ENCODE measurements around the gene INTS6. TPM values are rescaled to one million over a fixed set of nuclear protein-coding genes. Genes with fewer than 3 reads are reported as not detected.

The INTS6 gene
- total RNA-seq, 1 experiment from 2014 or later: 45.5 TPM

DNA sequence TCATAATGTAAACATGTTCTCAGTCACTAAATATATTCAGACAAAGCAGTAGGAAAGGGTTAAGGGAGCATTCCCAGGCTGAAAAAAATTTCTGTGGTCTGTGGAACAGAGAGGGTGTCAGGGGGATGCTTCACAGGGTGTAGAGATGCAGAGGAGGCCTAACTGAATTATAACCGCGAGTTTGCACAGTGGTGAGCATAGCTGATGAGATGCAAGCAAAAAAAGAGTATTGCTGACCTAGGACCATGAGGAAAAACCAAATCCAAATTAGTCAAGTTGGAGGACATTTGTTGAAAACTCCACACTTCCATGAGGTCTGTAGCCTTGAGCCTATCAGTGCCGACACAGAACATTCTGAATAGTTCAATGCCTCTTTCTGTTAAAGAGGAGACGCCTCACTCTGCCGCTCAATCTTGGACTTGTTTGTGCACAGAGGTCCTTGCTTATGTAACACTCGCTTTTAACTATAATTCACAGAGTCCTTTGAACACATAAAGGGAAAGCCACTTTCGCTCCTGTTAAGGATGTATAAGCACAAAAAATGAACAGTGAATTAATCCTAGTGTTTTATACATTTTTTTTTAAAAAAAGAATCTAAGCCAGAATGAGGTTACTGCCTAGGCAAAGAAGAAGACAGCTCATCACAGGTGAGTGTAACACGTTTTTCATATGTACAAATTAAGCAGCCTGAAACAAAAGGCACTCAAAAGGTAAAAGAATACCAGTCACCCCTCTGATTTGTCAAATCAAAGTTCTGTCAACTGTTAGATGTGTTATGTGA lies 25.8 kb upstream of the INTS6 start:
- Histone ChIP-seq H3K4me2 (no peak overlapping the region), H3K9me2 (ENCODE audit: insufficient read depth) (no peaks in the 10 kb centered on the region), H3K36me3 (ENCODE audit: low read depth) (no peaks in the 10 kb centered on the region), H3K9me3 (ENCODE audit: insufficient read depth, low read depth) (no peaks in the 10 kb centered on the region), H3K27ac (no peak overlapping the region), H4K20me1 (ENCODE audit: insufficient read depth) (no peaks in the 10 kb centered on the region), H2AFZ (no peak overlapping the region), H3F3A (ENCODE audit: insufficient read depth, low read depth) (no peaks in the 10 kb centered on the region), H3K27me3 (ENCODE audit: insufficient read depth, low read depth) (no peaks in the 10 kb centered on the region), H3K4me1 (replicated peaks; ENCODE audit: insufficient read depth) (peaks cover 6% of the 10 kb centered on the region; the same call in 1 of the 2 replicates), H3K4me3 (no peak overlapping the region), H3K79me2 (ENCODE audit: low read depth) (no peaks in the 10 kb centered on the region)
- ChIA-PET CTCF (no interaction called here), POLR2A (ENCODE audit: unreplicated experiment) (no interaction called here)
- intact Hi-C loops (cut with micrococcal nuclease; ENCODE audit: unreplicated experiment): no loop called here
- no TSS peak for BruUV-seq (replicated peaks)
- TF ChIP-seq, protein P1, sequence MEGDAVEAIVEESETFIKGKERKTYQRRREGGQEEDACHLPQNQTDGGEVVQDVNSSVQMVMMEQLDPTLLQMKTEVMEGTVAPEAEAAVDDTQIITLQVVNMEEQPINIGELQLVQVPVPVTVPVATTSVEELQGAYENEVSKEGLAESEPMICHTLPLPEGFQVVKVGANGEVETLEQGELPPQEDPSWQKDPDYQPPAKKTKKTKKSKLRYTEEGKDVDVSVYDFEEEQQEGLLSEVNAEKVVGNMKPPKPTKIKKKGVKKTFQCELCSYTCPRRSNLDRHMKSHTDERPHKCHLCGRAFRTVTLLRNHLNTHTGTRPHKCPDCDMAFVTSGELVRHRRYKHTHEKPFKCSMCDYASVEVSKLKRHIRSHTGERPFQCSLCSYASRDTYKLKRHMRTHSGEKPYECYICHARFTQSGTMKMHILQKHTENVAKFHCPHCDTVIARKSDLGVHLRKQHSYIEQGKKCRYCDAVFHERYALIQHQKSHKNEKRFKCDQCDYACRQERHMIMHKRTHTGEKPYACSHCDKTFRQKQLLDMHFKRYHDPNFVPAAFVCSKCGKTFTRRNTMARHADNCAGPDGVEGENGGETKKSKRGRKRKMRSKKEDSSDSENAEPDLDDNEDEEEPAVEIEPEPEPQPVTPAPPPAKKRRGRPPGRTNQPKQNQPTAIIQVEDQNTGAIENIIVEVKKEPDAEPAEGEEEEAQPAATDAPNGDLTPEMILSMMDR (conservative IDR thresholded peaks at IDR 0.05): no peak
- no peak for TF ChIP-seq EZH2 (IDR thresholded peaks at IDR 0.05; ENCODE audit: low read depth)
- DNase-seq: no peak

DNA sequence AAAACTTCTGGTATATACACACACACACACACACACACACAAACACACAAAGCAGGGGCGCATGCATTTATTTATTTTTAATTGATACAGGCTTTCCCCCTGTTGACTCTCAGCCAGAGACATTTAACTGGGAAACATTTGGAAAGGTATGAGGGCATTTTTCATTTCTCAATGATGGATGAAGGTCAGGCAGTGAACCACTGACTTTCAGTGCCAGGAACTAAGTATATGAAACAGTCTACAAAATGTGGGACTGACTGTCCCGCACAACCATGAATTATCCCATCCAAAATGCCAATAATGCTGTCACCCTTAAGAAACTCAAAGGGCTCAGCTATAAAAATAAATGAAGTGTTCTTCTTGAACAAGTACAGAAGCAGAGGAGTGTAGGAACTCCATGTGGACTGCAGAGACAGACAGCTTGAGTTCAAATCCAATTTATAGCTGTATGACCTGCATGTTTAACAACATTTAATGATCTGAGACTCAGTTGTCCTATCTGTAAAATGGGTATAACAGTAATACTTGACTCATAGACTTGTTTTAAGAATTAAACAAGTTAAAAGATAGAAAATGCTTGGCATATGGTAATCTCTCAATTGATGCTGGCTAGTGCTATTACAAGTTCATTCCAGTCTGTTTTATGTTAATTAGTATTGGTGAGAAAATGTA lies 25.0 kb upstream of the INTS6 start:
- no peaks in the 10 kb centered on the region for H3K79me2 ChIP-seq (ENCODE audit: low read depth)
- H4K20me1 ChIP-seq (ENCODE audit: insufficient read depth): no peaks in the 10 kb centered on the region
- H3K4me2 ChIP-seq: no peak overlapping the region
- no peaks in the 10 kb centered on the region for H3K9me3 ChIP-seq (ENCODE audit: insufficient read depth, low read depth)
- no peaks in the 10 kb centered on the region for H3F3A ChIP-seq (ENCODE audit: insufficient read depth, low read depth)
- CTCF ChIA-PET: no interaction called here
- no TSS peak for BruUV-seq (replicated peaks)
- peaks cover 6% of the 10 kb centered on the region; the same call in 1 of the 2 replicates for H3K4me1 ChIP-seq (replicated peaks; ENCODE audit: insufficient read depth)
- no peak for DNase-seq
- no peak overlapping the region for H3K4me3 ChIP-seq
- no peaks in the 10 kb centered on the region for H3K27me3 ChIP-seq (ENCODE audit: insufficient read depth, low read depth)
- POLR2A ChIA-PET (ENCODE audit: unreplicated experiment): no interaction called here
- H3K27ac ChIP-seq: no peak overlapping the region
- TF ChIP-seq, protein P1 (conservative IDR thresholded peaks at IDR 0.05): no peak
- no peak for TF ChIP-seq EZH2 (IDR thresholded peaks at IDR 0.05; ENCODE audit: low read depth)
- no peaks in the 10 kb centered on the region for H3K9me2 ChIP-seq (ENCODE audit: insufficient read depth)
- H3K36me3 ChIP-seq (ENCODE audit: low read depth): no peaks in the 10 kb centered on the region
- H2AFZ ChIP-seq: no peak overlapping the region
- intact Hi-C loops (cut with micrococcal nuclease; ENCODE audit: unreplicated experiment): no loop called here

DNA sequence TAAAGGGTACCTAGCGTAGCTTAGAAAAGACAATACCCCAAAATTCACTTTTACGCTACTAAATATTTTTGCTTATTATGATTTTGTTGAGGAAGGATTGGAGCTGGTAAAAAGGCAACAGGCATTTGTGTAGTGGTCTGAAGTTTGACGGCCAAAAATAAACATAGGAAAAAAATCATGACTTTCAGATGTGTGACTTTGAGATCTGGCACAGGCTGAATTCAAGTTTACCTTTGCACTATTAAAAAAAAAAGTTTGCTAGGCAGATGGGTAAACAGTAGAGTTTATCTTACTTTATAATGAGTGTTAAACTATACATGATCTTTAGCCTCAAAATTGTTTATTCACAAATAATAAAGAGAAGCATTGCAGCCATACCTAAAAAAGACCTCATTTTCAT lies 24.3 kb upstream of the INTS6 start:
- no peaks in the 10 kb centered on the region for H4K20me1 ChIP-seq (ENCODE audit: insufficient read depth)
- peaks cover 6% of the 10 kb centered on the region; the same call in 1 of the 2 replicates for H3K4me1 ChIP-seq (replicated peaks; ENCODE audit: insufficient read depth)
- no peaks in the 10 kb centered on the region for H3K9me2 ChIP-seq (ENCODE audit: insufficient read depth)
- ChIA-PET POLR2A (ENCODE audit: unreplicated experiment) (no interaction called here), CTCF (no interaction called here)
- no peaks in the 10 kb centered on the region for H3K27me3 ChIP-seq (ENCODE audit: insufficient read depth, low read depth)
- BruUV-seq (replicated peaks): no TSS peak
- no peaks in the 10 kb centered on the region for H3F3A ChIP-seq (ENCODE audit: insufficient read depth, low read depth)
- TF ChIP-seq, protein P1 (conservative IDR thresholded peaks at IDR 0.05): no peak
- no peak for TF ChIP-seq EZH2 (IDR thresholded peaks at IDR 0.05; ENCODE audit: low read depth)
- DNase-seq: no peak
- no peak overlapping the region for H2AFZ ChIP-seq
- no peak overlapping the region for H3K27ac ChIP-seq
- H3K9me3 ChIP-seq (ENCODE audit: insufficient read depth, low read depth): no peaks in the 10 kb centered on the region
- no peaks in the 10 kb centered on the region for H3K36me3 ChIP-seq (ENCODE audit: low read depth)
- H3K4me2 ChIP-seq: no peak overlapping the region
- intact Hi-C loops (cut with micrococcal nuclease; ENCODE audit: unreplicated experiment): no loop called here
- no peak overlapping the region for H3K4me3 ChIP-seq
- no peaks in the 10 kb centered on the region for H3K79me2 ChIP-seq (ENCODE audit: low read depth)
